Endothelial cell of umbilical vein (primary cell): ENCODE measurements around the gene PTPRD. TPM values are rescaled to one million over a fixed set of nuclear protein-coding genes. Genes with fewer than 3 reads are reported as not detected.

Experiments used
- BruUV-seq: library from RNA; stranded (reverse); fragments of 400-500 nt; replicated peaks from 2 replicates; lab custom pipeline; 2021; lab: Mats Ljungman, UMichigan
- CTCF ChIA-PET: fragments of 300-600, 350-600 bp; sonication (Branson Sonifier 250); formaldehyde crosslinking; loops from one replicate; lab custom pipeline; 2021; ENCODE audit warnings: antibody characterized with exemption, inconsistent platforms; lab: Charles Lee
- POLR2A ChIA-PET: fragments of 300-600, 350-600 bp; sonication (Branson Sonifier 250); formaldehyde crosslinking; loops from one replicate; lab custom pipeline; 2021; ENCODE audit warnings: antibody characterized with exemption, inconsistent platforms; lab: Charles Lee
- DNase-seq: peaks from one replicate; pipeline ENCODE4 v3.0.0-alpha.2; 2011; ENCODE audit warnings: low read depth, low spot score
- FAIRE-seq: peaks from 2 replicates; lab custom pipeline; 2011; peaks lifted over from hg19 to GRCh38; lab: Jason Lieb, UNC
- H2AFZ ChIP-seq: 2 replicates; pipeline ENCODE4 v1.6.0; 2012; ENCODE audit warnings: low read depth, low read length, control low read depth, inconsistent platforms
- H3K27ac ChIP-seq: 2 replicates; pipeline ENCODE4 v1.5.1; 2011; ENCODE audit warnings: low read depth, mild to moderate bottlenecking, control low read depth, low read length, moderate library complexity; ENCODE audit not compliant: insufficient read depth
- H3K27me3 ChIP-seq, 2 experiments: 2 replicates each; pipeline versions ENCODE4 v1.6.0 to v1.6.1; 2011; ENCODE audit warnings: low read length in 2 of 2, mixed read lengths in 1 of 2; ENCODE audit not compliant: control insufficient read depth in 2 of 2, insufficient read depth in 2 of 2
- H3K36me3 ChIP-seq, 2 experiments: 2 replicates in 1 of 2; 3 replicates in 1 of 2; pipeline ENCODE4 v1.5.1; 2011; ENCODE audit warnings: low read length in 2 of 2, mild to moderate bottlenecking in 1 of 2, moderate library complexity in 1 of 2; ENCODE audit not compliant: control insufficient read depth in 2 of 2, insufficient read depth in 2 of 2; ENCODE audit errors: extremely low read depth in 1 of 2
- H3K4me1 ChIP-seq: 3 replicates; pipeline ENCODE4 v1.5.1; 2011; ENCODE audit warnings: mild to moderate bottlenecking, low read length; ENCODE audit not compliant: control insufficient read depth, insufficient read depth; ENCODE audit errors: extremely low read depth
- H3K4me2 ChIP-seq: 2 replicates; pipeline ENCODE4 v1.6.1; 2011; ENCODE audit warnings: low read length, control low read depth, mixed read lengths; ENCODE audit not compliant: insufficient read depth
- H3K4me3 ChIP-seq, 3 experiments: fragments of 200-600 bp in 1 of 3; sonication (generic), shearing (Covaris generic) in 1 of 3; replicated peaks in 1 of 3; 2 replicates each; pipeline ENCODE4 v1.5.1; 2011 to 2016; ENCODE audit warnings: control low read depth in 3 of 3, low read length in 3 of 3, mild to moderate bottlenecking in 2 of 3, inconsistent platforms in 1 of 3, low read depth in 1 of 3, moderate library complexity in 1 of 3; ENCODE audit not compliant: insufficient read depth in 1 of 3
- H3K79me2 ChIP-seq: 2 replicates; pipeline ENCODE4 v1.6.0; 2012; ENCODE audit warnings: low read length, inconsistent platforms; ENCODE audit not compliant: control insufficient read depth, insufficient read depth
- H3K9ac ChIP-seq: replicated peaks from 2 replicates; pipeline ENCODE3; 2011; ENCODE audit warnings: low read length, control low read depth; ENCODE audit not compliant: insufficient read depth; ENCODE audit errors: extremely low read depth
- H3K9me1 ChIP-seq: replicated peaks from 3 replicates; pipeline ENCODE4 v1.6.0; 2011; ENCODE audit warnings: mild to moderate bottlenecking, low read length; ENCODE audit not compliant: control insufficient read depth, insufficient read depth; ENCODE audit errors: extremely low read depth
- H3K9me3 ChIP-seq: replicated peaks from 2 replicates; pipeline ENCODE4 v1.5.1; 2012; ENCODE audit warnings: low read length, inconsistent platforms; ENCODE audit not compliant: control insufficient read depth, insufficient read depth
- H4K20me1 ChIP-seq: replicated peaks from 2 replicates; pipeline ENCODE3; 2011; ENCODE audit warnings: mild to moderate bottlenecking, low read length; ENCODE audit not compliant: control insufficient read depth, insufficient read depth; ENCODE audit errors: extremely low read depth
- EZH2 ChIP-seq: IDR thresholded peaks from 2 replicates; pipeline ENCODE4 v1.6.1; 2012; ENCODE audit warnings: borderline replicate concordance, low read depth, mild to moderate bottlenecking, moderate library complexity, low read length, inconsistent platforms; ENCODE audit not compliant: severe bottlenecking
- FOS ChIP-seq: IDR thresholded peaks from 2 replicates; pipeline ENCODE4 v1.6.1; 2011; ENCODE audit warnings: mild to moderate bottlenecking, low read length, moderate library complexity, borderline replicate concordance; ENCODE audit not compliant: insufficient read depth
- GATA2 ChIP-seq: IDR thresholded peaks from 2 replicates; pipeline ENCODE4 v1.7.0; 2011; ENCODE audit warnings: low read depth, mild to moderate bottlenecking, moderate library complexity, mixed read lengths, low read length; ENCODE audit not compliant: insufficient read length, insufficient read depth
- JUN ChIP-seq: IDR thresholded peaks from 2 replicates; pipeline ENCODE4 v1.6.1; 2011; ENCODE audit warnings: borderline replicate concordance, low read depth; ENCODE audit not compliant: insufficient read length, insufficient read depth
- MAX ChIP-seq: IDR thresholded peaks from 2 replicates; pipeline ENCODE4 v1.6.1; 2011; ENCODE audit not compliant: insufficient read depth, insufficient read length
- MYC ChIP-seq: IDR thresholded peaks from one replicate; pipeline ENCODE4 v1.6.1; 2011; ENCODE audit warnings: mild to moderate bottlenecking, low read depth, low read length
- POLR2A ChIP-seq: IDR thresholded peaks from 2 replicates; pipeline ENCODE4 v1.6.1; 2012; ENCODE audit warnings: low read depth, mild to moderate bottlenecking, control low read depth, low read length
- POLR2AphosphoS5 ChIP-seq: IDR thresholded peaks from 2 replicates; pipeline ENCODE4 v1.6.1; 2012; ENCODE audit warnings: low read depth, mild to moderate bottlenecking, control low read depth, low read length, moderate library complexity; ENCODE audit not compliant: insufficient read depth
- dilution Hi-C: fragments of 300-500 bp; cut with MboI; formaldehyde crosslinking; loops from one replicate; pipeline ENCODE4 v1.15.0; 2019; ENCODE audit warnings: low sequenced_read_pairs; ENCODE audit not compliant: extremely low pct_ligation_motif_present
- intact Hi-C: fragments of 100-400 bp; cut with micrococcal nuclease; formaldehyde crosslinking; loops from one replicate; pipeline ENCODE4 v1.10.0; 2022
- polyA plus RNA-seq, 4 experiments: library from polyadenylated mRNA; depleted of rRNA in 3 of 4; stranded (reverse) in 3 of 4; unstranded in 1 of 4; fragments of >200 nt; gene quantifications; 2 replicates each; pipeline versions ENCODE4 v1.2.1 to v1.2.3, GENCODE V29; 2011 to 2012; ENCODE audit warnings: missing spikeins in 1 of 4
- total RNA-seq: library from RNA; stranded (reverse); gene quantifications from 2 replicates; pipeline ENCODE4 v1.2.3, GENCODE V29; 2021
- TF ChIP-seq, protein P1 (sequence below), 2 donors: IDR thresholded peaks; 1 replicate in 1 of 2; 2 replicates in 1 of 2; pipeline ENCODE4 v1.5.1; 2011; ENCODE audit warnings: low read length in 2 of 2, mild to moderate bottlenecking in 2 of 2, moderate library complexity in 2 of 2, control low read depth in 1 of 2, inconsistent platforms in 1 of 2, low read depth in 1 of 2; ENCODE audit not compliant: insufficient read depth in 1 of 2; ENCODE audit errors: extremely low read depth in 1 of 2

The PTPRD gene
- total and polyA plus RNA-seq, 2 donors (not counting 3 experiments of a cell fraction or from before 2014, with no cell fraction given) = 5.5 to 5.7 TPM

DNA sequence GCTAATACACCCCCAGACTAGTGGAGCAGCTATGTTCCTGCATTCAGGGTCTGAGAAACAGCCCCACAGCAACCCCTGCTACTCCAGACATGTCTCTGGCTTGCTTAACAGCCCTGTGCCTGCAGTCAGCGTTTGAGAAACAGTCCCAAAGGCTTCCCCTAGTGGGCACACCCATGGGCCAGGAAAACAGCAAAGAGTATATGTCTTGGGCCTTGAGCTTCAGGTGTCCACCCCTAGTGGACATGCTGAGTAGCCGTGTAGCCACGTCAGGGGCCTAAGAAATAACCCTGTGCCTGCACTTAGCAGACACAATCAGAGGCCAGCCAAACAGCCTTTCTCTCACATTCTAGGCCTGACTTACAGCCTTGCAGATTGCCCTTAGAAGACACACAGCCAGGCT lies 698.6 kb downstream of the PTPRD start:
- no peak overlapping the region for H3K9ac ChIP-seq
- DNase-seq (no peak), FAIRE-seq (no peak)
- CTCF ChIA-PET = interaction anchor here (2.1 to 3.5 kb wide), 3 partner anchors 10 to 123 kb away, joined by 5 to 23 read pairs (median 9); no protein-coding TSS in a partner anchor
- H2AFZ ChIP-seq = no peak overlapping the region
- BruUV-seq = no TSS peak
- intact Hi-C loops (loop anchor here (10.0 kb wide), 1 partner anchor 309 kb away; no protein-coding TSS in a partner anchor), dilution Hi-C loops (no loop called here)
- no peak overlapping the region for H3K4me3 ChIP-seq
- no peak overlapping the region for H3K4me2 ChIP-seq
- no peaks in the 10 kb centered on the region for H3K9me1 ChIP-seq
- TF ChIP-seq JUN (no peak), MYC (no peak), FOS (no peak), POLR2A (no peak), GATA2 (no peak), POLR2AphosphoS5 (no peak), EZH2 (no peak), MAX (no peak)
- TF ChIP-seq, protein P1, sequence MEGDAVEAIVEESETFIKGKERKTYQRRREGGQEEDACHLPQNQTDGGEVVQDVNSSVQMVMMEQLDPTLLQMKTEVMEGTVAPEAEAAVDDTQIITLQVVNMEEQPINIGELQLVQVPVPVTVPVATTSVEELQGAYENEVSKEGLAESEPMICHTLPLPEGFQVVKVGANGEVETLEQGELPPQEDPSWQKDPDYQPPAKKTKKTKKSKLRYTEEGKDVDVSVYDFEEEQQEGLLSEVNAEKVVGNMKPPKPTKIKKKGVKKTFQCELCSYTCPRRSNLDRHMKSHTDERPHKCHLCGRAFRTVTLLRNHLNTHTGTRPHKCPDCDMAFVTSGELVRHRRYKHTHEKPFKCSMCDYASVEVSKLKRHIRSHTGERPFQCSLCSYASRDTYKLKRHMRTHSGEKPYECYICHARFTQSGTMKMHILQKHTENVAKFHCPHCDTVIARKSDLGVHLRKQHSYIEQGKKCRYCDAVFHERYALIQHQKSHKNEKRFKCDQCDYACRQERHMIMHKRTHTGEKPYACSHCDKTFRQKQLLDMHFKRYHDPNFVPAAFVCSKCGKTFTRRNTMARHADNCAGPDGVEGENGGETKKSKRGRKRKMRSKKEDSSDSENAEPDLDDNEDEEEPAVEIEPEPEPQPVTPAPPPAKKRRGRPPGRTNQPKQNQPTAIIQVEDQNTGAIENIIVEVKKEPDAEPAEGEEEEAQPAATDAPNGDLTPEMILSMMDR (IDR thresholded peaks at IDR 0.05; ENCODE audit: extremely low read depth in 1 of 2, insufficient read depth in 1 of 2, low read depth in 1 of 2, low read length in 2 of 2) = no peak
- no peaks in the 10 kb centered on the region for H3K79me2 ChIP-seq
- H3K9me3 ChIP-seq = no peaks in the 10 kb centered on the region
- H3K27ac ChIP-seq = no peak overlapping the region
- H3K36me3 ChIP-seq = no peaks in the 10 kb centered on the region
- no peaks in the 10 kb centered on the region for H4K20me1 ChIP-seq
- POLR2A ChIA-PET = no interaction called here
- no peaks in the 10 kb centered on the region for H3K27me3 ChIP-seq
- no peaks in the 10 kb centered on the region for H3K4me1 ChIP-seq
